Suprapubic skin (tissue), 3 donors: ENCODE measurements around the gene PLAAT4.

Experiments used
- POLR2AphosphoS5 ChIP-seq, 3 donors: sonication (generic); formaldehyde crosslinking; IDR thresholded peaks; one replicate each; pipeline ENCODE4 v1.6.1; 2017; ENCODE audit warnings: antibody characterized with exemption in 3 of 3
- TF ChIP-seq, protein P1 (sequence below), 2 donors: fragments of 200-600 bp in 1 of 2; fragments of 450-650 bp in 1 of 2; sonication (generic) in 1 of 2; IDR thresholded peaks; one replicate each; pipeline ENCODE4 v1.5.1; 2016 to 2019; ENCODE audit warnings: antibody characterized with exemption in 2 of 2, mild to moderate bottlenecking in 1 of 2, moderate library complexity in 1 of 2

DNA sequence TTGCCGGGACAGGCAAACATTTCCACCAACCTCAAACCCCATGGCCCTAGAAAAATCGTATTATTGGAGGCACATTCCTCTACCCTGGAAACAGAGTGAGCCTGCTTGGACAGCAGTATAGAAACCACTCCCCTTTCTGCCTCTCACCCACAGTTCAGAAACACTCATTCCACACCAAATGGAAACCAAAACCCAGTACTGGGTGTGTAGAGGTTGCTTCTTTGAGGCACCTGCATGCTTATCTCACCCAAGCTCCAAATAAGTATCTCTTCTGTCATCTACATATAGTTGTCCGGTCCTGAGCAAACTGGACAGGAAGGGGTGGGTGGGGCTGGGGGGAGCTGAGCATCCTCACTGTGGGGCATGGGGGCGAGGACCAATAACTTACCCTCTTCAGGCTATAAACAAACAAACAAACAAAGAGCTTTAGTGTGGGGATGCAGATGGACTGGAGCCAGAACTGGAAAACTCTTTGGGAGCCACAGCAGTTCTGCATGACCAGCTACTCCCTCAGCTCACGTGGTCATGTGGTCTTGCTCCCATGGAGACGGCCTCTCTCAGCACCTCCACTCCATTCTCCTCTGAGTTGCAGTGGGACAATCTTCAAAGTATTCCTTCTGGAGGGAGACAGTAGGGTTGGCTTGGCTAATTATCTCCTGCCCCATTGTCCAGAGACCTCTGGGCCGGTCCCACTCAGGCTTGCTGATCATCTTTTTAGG lies 27.6 kb downstream of the PLAAT4 start:
- TF ChIP-seq, protein P1, sequence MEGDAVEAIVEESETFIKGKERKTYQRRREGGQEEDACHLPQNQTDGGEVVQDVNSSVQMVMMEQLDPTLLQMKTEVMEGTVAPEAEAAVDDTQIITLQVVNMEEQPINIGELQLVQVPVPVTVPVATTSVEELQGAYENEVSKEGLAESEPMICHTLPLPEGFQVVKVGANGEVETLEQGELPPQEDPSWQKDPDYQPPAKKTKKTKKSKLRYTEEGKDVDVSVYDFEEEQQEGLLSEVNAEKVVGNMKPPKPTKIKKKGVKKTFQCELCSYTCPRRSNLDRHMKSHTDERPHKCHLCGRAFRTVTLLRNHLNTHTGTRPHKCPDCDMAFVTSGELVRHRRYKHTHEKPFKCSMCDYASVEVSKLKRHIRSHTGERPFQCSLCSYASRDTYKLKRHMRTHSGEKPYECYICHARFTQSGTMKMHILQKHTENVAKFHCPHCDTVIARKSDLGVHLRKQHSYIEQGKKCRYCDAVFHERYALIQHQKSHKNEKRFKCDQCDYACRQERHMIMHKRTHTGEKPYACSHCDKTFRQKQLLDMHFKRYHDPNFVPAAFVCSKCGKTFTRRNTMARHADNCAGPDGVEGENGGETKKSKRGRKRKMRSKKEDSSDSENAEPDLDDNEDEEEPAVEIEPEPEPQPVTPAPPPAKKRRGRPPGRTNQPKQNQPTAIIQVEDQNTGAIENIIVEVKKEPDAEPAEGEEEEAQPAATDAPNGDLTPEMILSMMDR (IDR thresholded peaks at IDR 0.05): no peak
- no peak for TF ChIP-seq POLR2AphosphoS5 (IDR thresholded peaks at IDR 0.05)
